GM12874 (cell line): ENCODE results near the gene CFLAR.

Experiments used
- CTCF ChIP-seq: IDR thresholded peaks from 2 replicates; pipeline ENCODE4 v1.5.1; 2011; ENCODE audit warnings: low read depth, mild to moderate bottlenecking, control low read depth, low read length, moderate library complexity; ENCODE audit not compliant: insufficient read depth

Gene CFLAR

DNA sequence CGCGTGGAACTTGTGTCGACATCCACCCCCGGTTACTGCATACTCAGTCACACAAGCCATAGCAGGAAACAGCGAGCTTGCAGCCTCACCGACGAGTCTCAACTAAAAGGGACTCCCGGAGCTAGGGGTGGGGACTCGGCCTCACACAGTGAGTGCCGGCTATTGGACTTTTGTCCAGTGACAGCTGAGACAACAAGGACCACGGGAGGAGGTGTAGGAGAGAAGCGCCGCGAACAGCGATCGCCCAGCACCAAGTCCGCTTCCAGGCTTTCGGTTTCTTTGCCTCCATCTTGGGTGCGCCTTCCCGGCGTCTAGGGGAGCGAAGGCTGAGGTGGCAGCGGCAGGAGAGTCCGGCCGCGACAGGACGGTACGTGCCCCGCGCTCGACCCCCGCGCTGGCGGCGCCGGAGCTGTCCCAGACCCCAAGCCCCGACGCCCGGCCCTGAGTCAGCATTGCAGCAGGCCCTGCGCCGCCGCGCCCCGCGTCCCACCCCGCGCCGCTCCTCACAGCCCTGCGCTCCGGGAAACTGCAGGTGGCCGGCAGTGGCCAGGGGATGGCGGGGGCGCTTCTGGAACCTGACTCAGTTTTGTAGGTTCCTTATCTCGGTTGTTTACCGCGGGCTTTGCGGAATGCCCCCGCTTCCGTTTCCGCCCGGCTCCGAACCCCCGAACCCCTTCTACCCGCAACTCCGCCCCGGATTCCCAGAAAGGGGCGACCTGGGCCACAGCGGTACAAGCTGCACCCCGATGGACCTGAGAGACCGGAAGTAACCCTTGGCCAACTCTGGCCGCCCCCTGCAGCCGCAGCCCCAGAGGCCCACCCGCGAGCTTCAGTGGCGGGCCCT is at the start of gene CFLAR:
TSS of gene CFLAR (plus strand) at position 50 of the 844 bp plus-strand sequence. CDS start 13,702 bp downstream, outside the sequence.
- TF ChIP-seq CTCF: no peak

GRCh38 chr2:201070948-201071478 is 45.0 kb upstream of the CFLAR start:
- no peak for TF ChIP-seq CTCF

DNA sequence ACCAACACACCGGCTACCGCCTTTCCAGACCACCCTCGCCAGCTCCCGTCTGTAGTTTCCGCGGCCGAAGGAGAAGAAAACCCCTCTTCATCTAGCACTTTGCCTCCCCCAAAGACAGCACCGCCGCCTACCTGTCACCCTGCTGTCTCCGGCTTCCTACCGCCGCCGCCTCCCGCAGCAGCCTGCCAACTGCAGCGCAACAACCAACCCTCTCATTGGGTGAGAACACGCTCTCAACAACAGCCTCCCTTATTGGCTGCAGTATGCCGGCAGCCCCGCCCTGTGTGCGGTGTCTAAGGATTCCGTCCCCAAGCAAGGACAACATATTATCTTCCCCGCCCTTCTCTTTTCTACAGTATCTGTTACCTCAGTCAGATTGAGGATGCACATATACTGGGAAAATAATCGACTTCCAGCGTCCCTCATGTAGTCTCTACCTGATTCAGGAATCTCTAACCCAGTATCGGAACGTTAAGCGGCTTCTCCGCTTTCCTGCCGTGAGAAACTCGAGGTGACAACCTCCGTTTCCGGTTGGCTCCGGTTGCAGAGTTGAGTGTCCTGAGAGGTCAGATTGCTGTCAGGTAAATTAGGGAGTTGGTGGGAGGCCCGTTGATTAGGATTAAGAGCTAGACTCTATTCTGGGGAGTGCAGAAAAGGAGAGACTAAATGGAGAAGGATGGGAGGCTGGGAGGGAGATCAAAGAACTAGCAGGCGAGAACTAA is 44.3 kb upstream of the CFLAR start, which contains the start of the genes HYCC2 and NDUFB3:
TSS of gene HYCC2 (minus strand) at position 193 of the 722 bp plus-strand sequence. CDS start 47,662 bp downstream, outside the sequence.
TSS of gene NDUFB3 (plus strand) at position 523 of the 722 bp plus-strand sequence. CDS start 6,882 bp downstream, outside the sequence.
- 0 out of 2 replicates have a peak, but pooled peaks have one; percentile 20 for TF ChIP-seq CTCF

- no peak for TF ChIP-seq CTCF
Observed at GRCh38 chr2:201072201-201072530, 43.8 kb upstream of the CFLAR start.

GRCh38 chr2:201073071-201073470 is 42.9 kb upstream of the CFLAR start:
- TF ChIP-seq CTCF: no peak

GRCh38 chr2:201074996-201075395 is 41.0 kb upstream of the CFLAR start:
- no peak for TF ChIP-seq CTCF

DNA sequence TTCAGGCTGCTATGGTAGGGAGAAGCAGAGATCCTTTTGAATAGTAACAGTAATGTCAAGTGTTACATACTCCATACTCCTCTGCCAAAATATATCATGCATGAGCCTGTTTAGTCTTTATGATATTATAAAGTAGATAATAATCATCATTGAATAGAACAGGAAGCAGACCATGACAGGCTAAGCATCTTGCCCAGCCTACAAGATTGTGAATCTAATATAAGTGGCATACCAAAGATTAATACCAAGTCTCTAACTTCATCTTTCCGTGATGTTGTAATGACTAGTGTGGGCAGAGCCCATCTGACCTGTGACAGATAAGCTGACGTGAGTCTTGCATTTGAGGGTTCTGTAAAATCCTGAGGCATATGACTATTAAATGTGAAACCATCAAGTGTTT is 31.1 kb upstream of the CFLAR start:
- TF ChIP-seq CTCF: no peak
